ENCODE data around the gene ATP2B2.

Gene ATP2B2

GRCh38 chr3:10400050-10400748, 105.2 kb downstream of the ATP2B2 start:
- H4K20me1 ChIP-seq (ENCODE audit: insufficient read depth, low read length), result no peaks in the 10 kb centered on the region; the same call in 1 of the 2 replicates
- no peaks in the 10 kb centered on the region for H3K9me3 ChIP-seq (ENCODE audit: insufficient read depth, low read length, severe bottlenecking)
- no peak overlapping the region for H2AFZ ChIP-seq (ENCODE audit: low read depth, low read length)
- no peaks in the 10 kb centered on the region for H3K79me2 ChIP-seq (ENCODE audit: insufficient read depth, low read length)
- TF ChIP-seq CTCF (IDR thresholded peaks at IDR 0.05; ENCODE audit: borderline replicate concordance, extremely low read depth, low read length, poor library complexity, severe bottlenecking) (no peak), EZH2 (IDR thresholded peaks at IDR 0.05; ENCODE audit: borderline replicate concordance, low read depth, low read length, severe bottlenecking) (no peak)
- no peak overlapping the region for H3K4me3 ChIP-seq (ENCODE audit: low read depth in 1 of 2, low read length in 2 of 2)
- DNase-seq (no peak), ATAC-seq (ENCODE audit: insufficient read depth, low read depth) (no peak)
- no peak overlapping the region for H3K4me2 ChIP-seq (ENCODE audit: insufficient read depth, low read length)
- H3K27me3 ChIP-seq (ENCODE audit: insufficient read depth, low read length, poor library complexity), result peaks cover 19% of the 10 kb centered on the region
- H3K9ac ChIP-seq (ENCODE audit: low read depth, low read length), result no peak overlapping the region
- no peaks in the 10 kb centered on the region for H3K36me3 ChIP-seq (ENCODE audit: insufficient read depth, low read length)
- H3K4me1 ChIP-seq (ENCODE audit: insufficient read depth, low read length), result no peaks in the 10 kb centered on the region; the same call in 1 of the 2 replicates
- H3K27ac ChIP-seq (ENCODE audit: low read length), result no peak overlapping the region

GRCh38 chr3:10399634-10400033, 105.8 kb downstream of the ATP2B2 start:
- DNase-seq (no peak), ATAC-seq (ENCODE audit: insufficient read depth, low read depth) (no peak)
- H3K4me2 ChIP-seq (ENCODE audit: insufficient read depth, low read length), result no peak overlapping the region
- no peaks in the 10 kb centered on the region; the same call in 1 of the 2 replicates for H3K4me1 ChIP-seq (ENCODE audit: insufficient read depth, low read length)
- no peak overlapping the region for H3K27ac ChIP-seq (ENCODE audit: low read length)
- H3K36me3 ChIP-seq (ENCODE audit: insufficient read depth, low read length), result no peaks in the 10 kb centered on the region
- H3K4me3 ChIP-seq (ENCODE audit: low read depth in 1 of 2, low read length in 2 of 2), result no peak overlapping the region
- no peaks in the 10 kb centered on the region for H3K9me3 ChIP-seq (ENCODE audit: insufficient read depth, low read length, severe bottlenecking)
- H3K27me3 ChIP-seq (ENCODE audit: insufficient read depth, low read length, poor library complexity), result peaks cover 24% of the 10 kb centered on the region
- no peaks in the 10 kb centered on the region; the same call in 1 of the 2 replicates for H4K20me1 ChIP-seq (ENCODE audit: insufficient read depth, low read length)
- no peak overlapping the region for H2AFZ ChIP-seq (ENCODE audit: low read depth, low read length)
- no peaks in the 10 kb centered on the region for H3K79me2 ChIP-seq (ENCODE audit: insufficient read depth, low read length)
- no peak for TF ChIP-seq EZH2 (IDR thresholded peaks at IDR 0.05; ENCODE audit: borderline replicate concordance, low read depth, low read length, severe bottlenecking)
- no peak for TF ChIP-seq CTCF (IDR thresholded peaks at IDR 0.05; ENCODE audit: borderline replicate concordance, extremely low read depth, low read length, poor library complexity, severe bottlenecking)
- H3K9ac ChIP-seq (ENCODE audit: low read depth, low read length), result no peak overlapping the region

- TF ChIP-seq CTCF (IDR thresholded peaks at IDR 0.05; ENCODE audit: borderline replicate concordance, extremely low read depth, low read length, poor library complexity, severe bottlenecking) (no peak), EZH2 (IDR thresholded peaks at IDR 0.05; ENCODE audit: borderline replicate concordance, low read depth, low read length, severe bottlenecking) (no peak)
- Histone ChIP-seq H3K79me2 (ENCODE audit: insufficient read depth, low read length) (no peaks in the 10 kb centered on the region), H3K9ac (ENCODE audit: low read depth, low read length) (no peak overlapping the region), H3K9me3 (ENCODE audit: insufficient read depth, low read length, severe bottlenecking) (no peaks in the 10 kb centered on the region), H3K4me2 (ENCODE audit: insufficient read depth, low read length) (no peak overlapping the region), H2AFZ (ENCODE audit: low read depth, low read length) (no peak overlapping the region), H3K4me1 (ENCODE audit: insufficient read depth, low read length) (no peaks in the 10 kb centered on the region; the same call in 1 of the 2 replicates), H3K27ac (ENCODE audit: low read length) (no peak overlapping the region), H3K36me3 (ENCODE audit: insufficient read depth, low read length) (no peaks in the 10 kb centered on the region), H3K4me3 (ENCODE audit: low read depth in 1 of 2, low read length in 2 of 2) (no peak overlapping the region), H3K27me3 (ENCODE audit: insufficient read depth, low read length, poor library complexity) (peaks cover 33% of the 10 kb centered on the region), H4K20me1 (ENCODE audit: insufficient read depth, low read length) (no peaks in the 10 kb centered on the region; the same call in 1 of the 2 replicates)
- DNase-seq (no peak), ATAC-seq (ENCODE audit: insufficient read depth, low read depth) (no peak)
Observed at GRCh38 chr3:10398341-10398740, 107.0 kb downstream of the ATP2B2 start.
